ENCODE measurements around the gene PRDM8.

GRCh38 chr4:80180743-80181142 lies 16.6 kb upstream of the PRDM8 start:
- TF ChIP-seq POLR2A (IDR thresholded peaks at IDR 0.05): no peak
- no peak for TF ChIP-seq CTCF (IDR thresholded peaks at IDR 0.05)

Measured in esophagus squamous epithelium (tissue), 4 donors.